Inflammatory macrophage treated with lipopolysaccharide for 1 hour (primary cell): ENCODE measurements around the gene HNRNPA1.
A peak's percentile ranks its signal among the peaks of the same experiment; 100 is the strongest.
"Not testable (repeated sequence)": the region's sequence is repeated elsewhere in the genome, so short reads cannot be mapped to it uniquely, and the experiment has no call there.

Experiments
- DNase-seq, 2 donors: peaks; one replicate each; pipeline ENCODE4 v3.0.0-alpha.2; 2020 to 2022

HNRNPA1 gene

DNA sequence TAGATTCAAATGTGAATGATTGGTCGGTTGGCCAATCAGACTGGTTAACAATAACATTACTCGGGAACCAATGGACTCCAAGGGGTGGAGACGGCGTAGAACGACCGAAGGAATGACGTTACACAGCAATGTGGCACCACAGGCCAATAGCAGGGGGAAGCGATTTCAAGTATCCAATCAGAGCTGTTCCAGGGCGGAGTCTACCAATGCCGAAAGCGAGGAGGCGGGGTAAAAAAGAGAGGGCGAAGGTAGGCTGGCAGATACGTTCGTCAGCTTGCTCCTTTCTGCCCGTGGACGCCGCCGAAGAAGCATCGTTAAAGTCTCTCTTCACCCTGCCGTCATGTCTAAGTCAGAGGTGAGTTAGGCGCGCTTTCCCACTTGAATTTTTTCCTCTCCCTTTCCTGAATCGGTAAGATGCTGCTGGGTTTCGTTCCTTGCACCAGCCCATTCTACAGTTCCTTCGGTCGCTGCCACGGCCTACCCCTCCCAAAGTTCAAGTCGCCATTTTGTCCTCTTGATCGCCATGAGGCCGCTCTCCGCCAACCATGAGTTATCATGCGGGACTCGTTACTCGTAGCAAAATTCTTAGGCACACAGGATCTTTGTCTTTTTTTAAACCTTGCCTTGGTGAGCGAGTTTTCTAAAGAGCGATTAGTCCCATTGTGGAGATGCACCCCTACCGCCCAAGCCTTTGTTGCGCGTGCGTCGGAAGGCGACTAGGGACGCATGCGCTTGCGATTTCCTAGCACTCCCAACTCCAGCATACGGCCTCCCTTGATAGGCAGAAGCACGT lies at the start of gene HNRNPA1:
Gene HNRNPA1 (plus strand): TSS at position 259 of the 793 bp plus-strand sequence. CDS start 82 bp downstream, at position 341.
- peak; percentile 98 to 100 for DNase-seq

DNA sequence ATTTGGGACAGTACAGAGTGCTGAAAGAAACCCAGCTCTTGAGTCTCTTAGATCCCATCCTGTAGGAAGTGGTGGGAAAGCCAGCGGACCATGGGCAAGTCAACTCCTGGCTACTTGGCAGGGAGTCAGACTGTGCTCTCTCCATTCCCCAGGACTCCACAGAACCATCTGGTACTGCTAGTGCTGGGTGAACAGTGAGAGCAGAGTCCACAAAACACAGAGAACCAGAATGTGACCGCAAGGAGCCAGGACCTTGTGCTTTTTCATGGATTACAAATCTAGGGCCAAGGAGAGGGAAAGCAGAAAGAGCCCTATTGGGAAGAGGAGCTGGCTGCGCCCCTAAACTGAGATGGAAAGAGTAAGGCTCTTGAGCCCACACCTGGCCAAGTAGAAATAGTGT lies 49.3 kb upstream of the HNRNPA1 start:
- not testable (repeated sequence) for DNase-seq

DNA sequence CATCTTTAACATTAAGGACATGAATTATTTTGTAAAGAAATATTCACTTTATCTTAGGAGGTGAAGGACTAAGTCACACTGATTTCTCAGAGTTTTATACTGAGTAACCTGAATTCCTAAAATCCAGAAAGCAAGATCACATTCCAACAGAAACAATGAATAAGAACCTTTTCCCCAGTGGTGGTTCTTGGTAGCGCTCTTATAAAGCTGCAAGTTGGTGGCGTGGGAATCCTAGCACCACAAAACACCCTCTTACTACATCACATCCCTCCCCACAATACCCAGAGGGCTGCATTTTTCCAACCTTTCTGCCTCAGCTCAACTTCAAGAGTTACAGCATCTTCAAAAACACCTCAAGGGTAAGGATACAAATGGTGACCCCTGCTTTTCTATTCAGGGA lies 47.7 kb upstream of the HNRNPA1 start:
- DNase-seq = no peak

DNA sequence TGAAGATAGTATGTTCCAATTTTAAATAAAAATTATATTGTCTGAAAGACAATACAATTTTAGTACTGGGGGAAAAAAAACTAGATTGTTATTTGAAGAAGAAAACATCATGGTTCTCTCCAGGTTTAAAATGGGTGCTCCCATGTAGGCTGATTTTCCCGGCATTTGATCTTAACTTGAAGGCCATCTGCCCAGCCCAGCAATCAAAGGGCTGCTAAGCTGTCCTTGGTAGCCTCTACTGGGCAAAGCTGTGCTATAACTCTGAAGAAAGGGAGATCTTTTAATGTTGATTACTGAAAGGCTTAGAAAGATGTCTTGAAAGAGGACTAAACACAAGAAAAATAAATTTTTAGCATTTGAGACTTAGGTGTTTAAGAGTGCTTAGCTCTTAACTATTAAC lies 42.0 kb upstream of the HNRNPA1 start:
- no peak for DNase-seq

DNA sequence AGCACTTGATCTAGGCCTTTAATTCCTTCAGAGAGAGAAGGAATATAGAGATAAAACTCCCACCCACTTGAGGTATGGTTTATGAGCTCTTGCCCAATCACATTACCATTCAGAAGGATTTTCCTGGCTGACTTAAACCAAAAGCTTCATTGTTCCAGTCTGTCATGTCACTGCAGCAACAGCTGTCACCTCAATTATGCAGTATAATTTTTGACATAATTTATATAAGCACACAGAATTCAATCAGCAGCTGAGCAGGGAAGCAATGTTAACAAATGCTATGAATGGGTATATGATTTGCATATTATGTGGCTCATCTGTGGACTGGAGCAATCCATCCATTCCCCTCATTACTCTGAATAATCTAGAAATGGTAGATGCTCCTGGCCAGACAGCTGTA lies 40.9 kb upstream of the HNRNPA1 start:
- DNase-seq = no peak

DNA sequence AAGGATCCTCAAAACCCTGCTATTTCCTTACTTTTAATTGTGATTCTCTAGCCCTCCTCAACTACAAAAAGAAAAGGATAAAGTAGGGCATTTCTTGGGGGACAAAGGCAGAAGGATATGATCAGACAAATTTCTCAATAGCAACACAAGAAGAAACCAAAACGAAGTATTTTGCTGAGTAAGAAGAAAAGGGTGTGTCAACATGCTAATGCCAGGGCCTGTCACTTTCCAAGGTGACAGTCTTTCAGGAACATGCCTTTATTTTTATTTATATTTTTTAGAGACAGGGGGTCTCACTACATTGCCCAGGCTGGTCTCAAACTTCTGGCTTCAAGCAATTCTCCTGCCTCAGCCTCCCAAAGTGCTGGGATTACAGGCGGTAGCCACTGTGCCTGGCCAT lies 40.4 kb upstream of the HNRNPA1 start:
- no peak for DNase-seq

DNA sequence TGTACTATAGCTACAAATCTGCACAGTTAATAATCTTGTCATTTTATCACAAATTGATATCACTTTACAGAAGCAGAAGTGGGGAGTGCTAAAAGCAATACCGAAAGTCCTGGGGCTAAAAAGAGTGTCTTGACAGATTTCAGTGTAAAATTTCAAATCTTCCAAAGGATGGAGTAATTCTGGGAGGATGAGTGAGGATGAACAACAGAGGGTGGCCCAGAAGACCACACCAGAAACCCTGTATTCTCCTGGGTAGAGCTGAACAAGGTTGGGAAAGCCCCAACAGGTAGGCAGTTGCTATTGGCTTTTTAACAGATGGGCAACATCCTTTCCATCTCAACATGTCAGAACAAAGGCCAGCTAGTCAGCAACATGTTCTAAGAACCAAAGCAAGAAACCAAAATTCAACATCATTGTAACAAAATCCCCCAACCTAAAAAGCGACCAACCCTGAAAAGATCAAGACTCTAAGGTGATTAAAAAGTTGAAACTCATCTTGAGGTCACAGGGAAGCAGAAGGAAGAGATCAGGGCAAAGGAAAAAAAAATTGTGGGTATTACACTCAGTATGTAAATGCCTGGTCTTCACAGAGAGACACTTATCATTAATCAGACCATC lies 39.4 kb upstream of the HNRNPA1 start:
- no peak for DNase-seq

DNA sequence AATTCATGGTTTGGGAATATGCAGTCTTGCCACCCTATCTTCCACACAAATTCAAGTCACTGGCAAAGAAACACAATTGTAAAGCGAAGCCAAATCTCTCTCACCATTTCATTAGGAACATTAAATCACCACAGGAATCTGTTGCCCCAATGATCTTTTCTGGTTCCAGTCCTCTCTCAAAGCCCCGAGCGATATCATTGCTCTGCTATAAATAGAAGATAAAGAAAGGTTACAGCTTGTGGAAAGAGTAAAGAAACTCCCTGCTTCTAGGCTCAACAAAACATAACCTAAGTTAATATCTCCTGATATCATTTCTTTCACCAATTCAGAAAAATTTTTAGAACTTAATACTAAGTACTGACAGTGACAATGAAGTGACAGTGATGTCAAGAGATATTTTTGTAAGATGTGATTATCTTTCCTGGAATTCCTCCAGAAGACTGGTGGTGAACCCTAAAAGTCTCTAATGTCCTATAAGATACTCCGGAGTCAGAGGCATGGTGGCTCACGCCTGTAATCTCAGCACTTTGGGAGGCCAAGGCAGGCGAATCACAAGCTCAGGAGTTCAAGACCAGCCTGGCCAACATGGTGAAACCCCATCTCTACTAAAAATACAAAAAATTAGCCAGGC lies 34.4 kb upstream of the HNRNPA1 start:
- no peak for DNase-seq

DNA sequence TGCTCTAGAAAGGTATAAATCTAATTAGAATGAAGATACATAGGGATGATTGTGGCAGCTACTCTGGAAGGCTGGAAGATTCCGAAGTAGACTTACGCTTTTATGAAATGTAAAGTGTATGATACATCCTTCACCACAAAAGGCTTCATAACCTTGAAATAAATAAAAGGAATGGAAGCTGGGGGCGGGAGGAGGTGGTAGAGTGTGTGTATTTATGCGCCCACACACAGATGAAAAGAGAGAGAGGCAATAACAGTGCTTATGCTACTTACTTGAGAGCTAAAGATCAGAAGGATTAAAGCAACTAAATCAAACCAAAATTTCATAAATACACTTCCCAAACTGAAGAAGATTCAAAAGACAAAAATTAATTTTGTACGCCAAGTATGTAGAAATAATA lies 31.0 kb upstream of the HNRNPA1 start:
- no peak for DNase-seq

DNA sequence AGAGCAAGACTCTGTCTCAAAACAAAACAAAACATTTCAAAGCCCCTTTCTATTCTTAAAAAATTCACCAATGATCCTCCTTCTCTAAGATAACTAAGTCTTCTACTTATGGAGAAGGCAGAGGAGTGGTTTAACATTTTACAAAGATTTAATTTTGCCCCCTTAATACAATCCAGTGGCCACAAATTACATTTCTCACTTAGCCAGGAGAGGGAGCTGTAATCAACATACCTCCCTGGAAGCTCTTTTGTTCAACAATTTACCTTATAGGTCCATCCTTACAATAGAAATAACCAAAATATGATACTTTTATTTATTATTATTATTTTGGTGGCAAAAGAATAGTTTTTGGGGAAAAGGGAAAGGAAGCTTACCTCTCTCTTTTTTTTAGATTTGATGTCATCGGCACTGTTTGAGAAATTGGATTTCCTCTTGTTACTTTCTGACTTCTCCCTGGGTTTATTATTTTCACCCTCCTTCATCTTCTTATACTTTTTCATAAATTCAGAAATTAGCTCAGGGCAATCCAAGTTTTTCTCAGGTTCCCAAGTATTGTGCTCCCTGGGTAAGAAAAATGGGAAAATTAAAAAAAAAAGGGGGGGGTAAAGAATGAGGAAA lies 28.8 kb upstream of the HNRNPA1 start:
- peak; percentile 35 to 74 for DNase-seq

DNA sequence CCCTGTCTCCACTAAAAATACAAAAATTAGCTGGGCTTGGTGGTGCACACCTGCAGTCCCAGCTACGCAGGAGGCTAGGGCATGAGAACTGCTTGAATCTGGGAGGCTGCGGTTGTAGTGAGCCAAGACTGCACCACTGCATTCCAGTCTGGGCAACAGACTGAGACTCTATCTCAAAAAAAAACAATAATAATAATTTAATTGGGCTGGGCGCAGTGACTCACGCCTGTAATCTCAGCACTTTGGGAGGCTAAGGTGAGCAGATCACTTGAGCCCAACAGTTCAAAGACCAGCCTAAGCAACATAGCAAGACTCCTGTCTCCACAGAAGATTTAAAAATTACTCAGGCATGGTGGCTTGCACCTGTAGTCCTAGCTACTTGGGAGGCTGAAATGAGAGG lies 27.3 kb upstream of the HNRNPA1 start:
- no peak for DNase-seq

DNA sequence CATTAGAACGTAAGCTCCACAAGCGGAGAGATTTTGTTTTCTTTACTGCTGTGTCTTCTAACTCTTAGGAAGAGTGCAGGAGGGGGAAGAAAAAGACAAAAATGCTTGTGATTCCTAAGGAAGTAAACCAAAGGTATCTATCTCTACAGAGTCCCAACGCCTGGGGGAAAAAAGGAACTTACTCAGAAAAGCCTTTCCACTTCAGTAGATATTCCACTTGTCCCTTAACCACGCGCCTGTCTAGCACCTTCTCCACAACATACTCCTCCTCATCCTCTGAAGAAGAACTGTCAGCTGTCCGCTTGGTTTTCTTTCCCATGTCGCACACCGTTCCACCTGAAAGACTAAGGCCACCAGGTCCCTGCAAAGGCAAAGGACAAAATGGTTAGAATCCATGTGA lies 23.2 kb upstream of the HNRNPA1 start:
- no peak for DNase-seq

DNA sequence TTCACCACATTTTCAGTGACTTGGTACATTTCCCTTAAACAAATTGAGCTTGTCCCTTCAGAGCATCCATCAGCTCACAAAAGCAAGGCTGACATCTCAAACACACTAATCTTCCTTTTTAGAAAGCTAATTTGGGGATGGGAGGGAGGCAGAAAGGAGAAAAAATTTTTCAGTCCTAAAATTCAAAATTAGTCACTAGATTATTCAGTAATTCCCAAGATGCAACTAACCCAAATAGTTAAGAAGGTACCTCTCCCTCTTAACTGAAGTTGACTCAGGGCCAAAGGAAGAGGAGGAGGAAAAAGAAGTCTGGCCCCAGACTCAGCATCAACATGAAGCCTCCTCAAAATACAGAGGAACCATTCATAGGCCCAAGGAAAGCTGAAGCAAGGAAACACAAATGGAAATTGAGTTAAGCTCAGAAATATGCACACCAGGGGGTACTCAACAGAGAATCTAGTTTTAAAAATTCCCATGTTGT lies 22.3 kb upstream of the HNRNPA1 start:
- no peak for DNase-seq

DNA sequence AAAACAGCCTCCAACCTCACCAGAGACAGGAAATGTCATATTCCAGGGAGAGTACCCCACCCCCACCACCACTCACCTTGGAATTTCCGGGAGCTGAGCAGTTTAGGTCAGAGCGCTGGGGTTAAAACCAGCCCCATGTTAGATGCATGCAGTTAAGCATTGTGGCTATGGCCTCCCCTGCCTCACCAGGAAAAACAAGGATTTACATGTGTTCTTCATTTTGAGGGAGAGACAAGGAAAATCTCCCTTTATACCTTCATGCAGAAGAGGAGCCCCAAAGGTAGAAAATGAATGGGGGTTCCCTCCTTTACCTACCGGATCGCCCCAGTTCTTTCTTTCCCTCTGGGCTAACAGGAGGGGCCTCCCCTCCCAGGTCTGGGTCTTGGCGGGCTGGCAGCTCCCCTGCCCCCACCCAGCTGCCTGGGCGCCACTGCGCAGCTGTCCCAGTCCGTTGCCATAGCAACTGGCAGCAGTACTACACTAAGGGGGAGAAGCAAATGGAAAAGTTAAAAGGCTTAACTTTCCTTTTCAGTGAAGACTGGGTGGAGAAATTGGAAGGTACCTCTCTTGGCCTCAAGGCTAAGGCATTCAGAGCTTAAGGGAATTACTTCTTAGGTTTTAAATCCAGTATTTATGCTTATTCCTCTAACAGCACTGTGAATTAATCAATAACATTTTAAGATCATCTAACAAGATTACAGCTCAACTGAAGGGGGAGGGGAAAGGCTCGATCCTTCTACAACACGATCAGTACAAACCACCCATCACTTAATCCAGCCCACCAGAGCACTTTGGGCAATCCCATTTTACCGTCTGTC lies 21.1 kb upstream of the HNRNPA1 start:
- no peak for DNase-seq

DNA sequence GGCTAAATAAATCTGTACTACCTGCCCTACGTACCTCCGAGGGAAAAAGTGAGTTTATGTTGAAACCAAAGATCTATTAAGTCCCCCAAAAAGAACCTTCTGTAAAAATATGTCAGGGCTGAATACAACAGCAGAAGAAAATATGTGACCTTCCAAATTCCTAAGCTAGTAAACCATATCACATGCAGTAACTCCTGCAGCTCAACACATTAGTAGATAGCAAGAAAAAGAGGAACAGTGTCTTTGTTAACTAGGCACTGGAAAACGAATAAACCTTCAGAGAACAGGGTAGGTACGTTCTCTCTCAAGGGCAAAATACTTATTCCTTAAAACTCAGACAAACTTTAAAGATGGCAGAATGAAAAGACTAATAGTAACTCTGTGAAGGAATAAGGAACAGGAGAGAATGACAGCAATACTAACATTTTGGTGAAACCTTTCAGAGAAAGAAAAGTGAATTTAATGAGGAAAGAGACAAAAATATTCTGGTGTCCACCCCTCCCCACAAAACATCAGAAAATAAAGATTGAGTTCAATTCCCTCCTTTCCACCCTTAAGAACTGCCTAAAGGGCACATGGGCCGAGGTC lies 18.6 kb upstream of the HNRNPA1 start:
- no peak for DNase-seq

DNA sequence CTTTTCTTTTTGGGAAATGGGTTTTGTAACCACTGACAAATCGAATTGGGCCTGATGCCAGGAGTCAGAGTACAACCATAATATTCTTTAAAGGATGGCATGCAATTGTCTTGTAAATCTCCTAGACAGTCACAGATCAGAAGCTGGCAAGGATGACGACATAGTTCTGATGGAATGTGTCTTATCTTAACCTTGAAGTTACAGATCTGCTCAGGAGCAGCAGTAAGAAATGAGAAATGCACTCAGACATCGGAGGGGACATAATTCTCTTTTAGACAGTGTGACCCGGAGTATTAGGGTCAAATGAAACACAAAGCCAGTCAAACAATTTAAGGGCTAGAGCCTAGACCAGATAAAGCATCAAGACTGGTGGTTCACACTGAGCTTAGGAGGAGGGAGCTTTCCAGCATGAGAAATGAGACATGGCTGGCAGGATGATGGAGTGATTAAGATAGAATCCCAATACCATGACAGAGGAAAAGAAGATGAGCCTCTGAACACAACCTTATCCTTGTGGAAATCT lies 18.1 kb upstream of the HNRNPA1 start:
- DNase-seq = no peak

DNA sequence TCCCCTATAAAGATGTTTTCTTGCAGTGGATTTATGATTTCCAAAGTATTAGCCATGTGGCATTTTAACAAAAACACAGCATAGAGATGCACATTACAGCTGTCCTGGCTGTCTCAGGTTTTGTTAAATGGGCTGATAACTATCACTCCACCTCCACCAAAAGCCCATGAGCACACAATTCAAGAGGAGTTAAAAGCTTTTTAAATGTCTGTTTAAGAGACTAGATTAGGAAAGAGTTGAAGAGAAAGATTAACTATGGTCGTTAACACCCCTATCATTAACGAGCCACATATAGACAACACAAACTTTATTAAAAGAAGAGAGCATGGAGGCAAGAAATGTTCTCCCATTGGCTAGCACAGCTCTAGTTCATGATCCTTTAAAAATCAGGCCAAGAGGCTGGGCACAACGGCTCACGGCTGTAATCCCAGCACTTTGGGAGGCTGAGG lies 15.1 kb upstream of the HNRNPA1 start:
- no peak for DNase-seq

DNA sequence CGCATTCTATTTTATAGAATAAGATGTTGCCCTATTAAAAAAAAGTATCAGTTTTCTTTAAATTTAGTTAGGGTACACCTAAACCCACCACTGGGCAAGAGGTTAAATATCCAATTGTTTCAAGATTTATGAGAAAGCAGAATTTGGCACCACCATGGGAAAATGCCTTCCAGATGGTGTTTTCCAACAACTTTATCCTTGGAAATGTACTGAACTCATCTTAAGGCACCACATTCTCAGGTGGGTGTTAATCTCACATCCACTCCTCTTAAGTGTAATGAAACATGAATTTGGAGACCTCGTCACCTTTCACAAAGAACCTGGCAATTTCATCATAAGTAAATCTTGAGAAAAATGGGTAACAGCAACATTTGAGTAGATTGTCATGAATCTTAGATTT lies 13.7 kb upstream of the HNRNPA1 start:
- no peak for DNase-seq

DNA sequence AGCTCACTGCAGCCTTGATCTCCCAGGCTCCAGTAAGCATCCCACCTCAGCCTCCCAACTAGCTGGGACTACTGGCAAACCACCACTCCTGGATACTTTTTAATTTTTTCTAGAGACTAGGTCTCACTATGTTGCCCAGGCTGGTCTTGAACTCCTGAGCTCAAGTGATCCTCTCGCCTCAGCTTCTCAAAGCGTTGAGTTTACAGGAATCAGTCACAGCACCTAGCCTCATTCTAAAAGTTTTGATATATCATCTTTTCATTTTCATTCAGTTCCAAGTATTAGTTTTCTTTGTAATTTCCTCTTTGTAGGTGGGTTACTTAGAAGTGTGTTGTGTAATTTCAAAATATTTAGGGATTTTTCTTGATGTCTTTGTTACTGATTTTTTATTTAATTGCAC lies 10.2 kb upstream of the HNRNPA1 start:
- DNase-seq = peak; percentile 27 to 47

DNA sequence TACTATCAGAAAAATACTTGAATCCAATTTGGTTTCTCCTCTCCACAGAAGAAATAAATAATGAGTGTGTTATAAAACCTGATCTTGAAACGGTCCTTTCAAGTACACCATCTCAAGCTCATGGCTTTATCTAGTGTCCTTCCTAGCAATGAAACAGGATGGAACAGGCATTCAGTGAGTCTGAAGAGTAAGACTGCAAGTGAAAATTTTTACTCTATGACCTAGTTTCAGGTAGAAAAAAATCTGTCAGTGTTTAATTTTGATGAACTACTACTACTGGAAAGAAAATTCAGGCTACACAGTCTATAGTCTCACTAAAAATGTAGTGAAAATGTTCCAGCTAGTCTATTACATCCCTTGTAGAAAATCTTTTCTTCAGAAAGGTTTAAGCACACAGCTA lies 8.3 kb upstream of the HNRNPA1 start:
- no peak for DNase-seq

DNA sequence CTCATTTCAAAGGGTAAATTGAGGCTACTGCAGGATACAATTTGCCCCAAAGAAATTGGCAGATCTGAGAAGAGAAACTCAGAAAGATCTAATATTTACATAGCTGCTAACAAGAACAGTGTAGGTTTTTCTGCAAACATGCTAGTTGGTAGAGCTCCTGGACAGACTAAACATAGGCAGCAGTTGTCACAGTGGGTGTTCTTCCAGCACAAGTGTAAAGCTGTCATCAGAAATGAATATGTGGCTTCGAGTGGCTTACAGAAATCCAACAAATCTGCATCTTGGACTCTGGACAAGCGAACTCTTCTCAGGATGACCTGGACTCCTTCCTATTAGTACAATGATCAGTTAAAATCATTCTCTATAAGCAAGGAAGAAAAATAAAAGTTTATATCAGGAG lies 6.5 kb upstream of the HNRNPA1 start:
- DNase-seq = no peak

DNA sequence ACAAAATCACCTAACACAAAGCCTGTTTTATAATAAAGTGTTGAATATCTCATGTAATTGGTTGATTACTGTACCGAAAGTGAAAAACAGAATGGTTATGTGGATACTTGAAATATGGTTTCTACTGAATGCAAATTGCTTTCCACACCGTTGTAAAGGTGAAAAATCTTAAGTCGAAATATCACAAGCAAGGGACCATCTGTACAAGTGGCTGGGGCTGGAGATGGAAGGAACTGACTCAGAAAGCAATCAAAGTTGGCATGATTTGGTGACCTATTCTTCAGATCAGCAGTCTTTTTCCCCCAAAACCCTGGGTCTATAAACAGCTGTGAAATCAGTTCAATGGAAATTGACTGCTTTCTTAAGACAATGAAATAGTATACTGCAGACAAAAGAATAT lies 4.2 kb upstream of the HNRNPA1 start:
- no peak for DNase-seq
